ENCODE data around the gene MICA.
"Not testable (repeated sequence)": the region's sequence is repeated elsewhere in the genome, so short reads cannot be mapped to it uniquely, and the experiment has no call there.

The MICA gene

GRCh38 chr6:31403283-31404060 lies at the start of gene MICA:
Gene MICA (plus strand): TSS chr6:31403595. CDS start chr6:31403633, 38 bp downstream.
- peak in 12 of 14 donors; percentile 14 to 86 (median 64) for DNase-seq

DNA sequence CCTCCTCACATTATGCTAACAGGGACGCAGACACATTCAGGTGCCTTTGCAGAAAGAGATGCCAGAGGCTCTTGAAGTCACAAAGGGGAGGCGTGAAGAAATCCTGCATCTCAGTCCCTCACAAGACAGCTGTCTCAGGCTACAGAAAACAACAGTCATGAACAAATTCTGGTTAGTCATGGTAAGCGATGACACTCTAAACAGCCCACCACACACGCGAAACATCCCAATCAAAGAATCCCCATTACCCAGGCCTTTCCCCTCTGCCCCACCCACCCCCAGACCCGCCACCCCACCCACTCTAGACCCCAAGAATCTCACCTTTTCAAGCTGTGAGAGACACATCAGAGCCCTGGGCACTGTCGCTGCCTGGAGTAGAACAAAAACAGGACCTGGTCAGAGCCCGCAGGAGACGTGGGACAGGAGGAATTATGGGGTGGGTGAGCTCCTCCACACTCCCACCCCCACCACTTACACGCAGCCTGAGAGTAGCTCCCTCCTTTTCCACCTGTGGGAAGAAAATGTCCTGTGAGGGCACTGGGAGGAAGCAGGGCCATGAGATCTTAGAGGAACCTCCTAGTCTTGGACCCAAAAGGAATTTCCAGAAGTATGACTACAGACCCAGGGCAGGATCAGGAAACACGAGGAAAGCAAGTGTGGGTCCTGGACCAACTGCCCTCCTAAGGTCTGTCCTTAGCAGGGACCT lies 49.1 kb upstream of the MICA start:
- no peak for DNase-seq

- no peak for DNase-seq
Measured at GRCh38 chr6:31354864-31355582, 48.4 kb upstream of the MICA start.

DNA sequence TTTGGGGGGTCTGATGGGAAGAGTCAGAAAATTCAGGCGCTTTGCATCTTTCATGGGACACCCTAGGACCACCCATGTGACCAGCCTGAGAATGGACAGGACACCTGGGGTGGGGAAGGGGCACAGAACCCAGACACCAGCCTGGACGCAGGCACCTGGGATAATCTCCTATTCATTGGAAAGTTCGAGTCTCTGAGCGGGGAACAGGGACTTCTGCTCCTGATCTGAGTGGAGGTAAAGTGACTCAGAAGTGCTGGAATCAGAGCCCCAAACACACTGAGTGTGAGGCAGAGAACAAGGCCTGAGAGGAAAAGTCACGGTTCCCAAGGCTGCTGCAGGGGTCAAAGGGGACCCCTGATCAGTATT lies 47.8 kb upstream of the MICA start:
- DNase-seq, result no peak

DNA sequence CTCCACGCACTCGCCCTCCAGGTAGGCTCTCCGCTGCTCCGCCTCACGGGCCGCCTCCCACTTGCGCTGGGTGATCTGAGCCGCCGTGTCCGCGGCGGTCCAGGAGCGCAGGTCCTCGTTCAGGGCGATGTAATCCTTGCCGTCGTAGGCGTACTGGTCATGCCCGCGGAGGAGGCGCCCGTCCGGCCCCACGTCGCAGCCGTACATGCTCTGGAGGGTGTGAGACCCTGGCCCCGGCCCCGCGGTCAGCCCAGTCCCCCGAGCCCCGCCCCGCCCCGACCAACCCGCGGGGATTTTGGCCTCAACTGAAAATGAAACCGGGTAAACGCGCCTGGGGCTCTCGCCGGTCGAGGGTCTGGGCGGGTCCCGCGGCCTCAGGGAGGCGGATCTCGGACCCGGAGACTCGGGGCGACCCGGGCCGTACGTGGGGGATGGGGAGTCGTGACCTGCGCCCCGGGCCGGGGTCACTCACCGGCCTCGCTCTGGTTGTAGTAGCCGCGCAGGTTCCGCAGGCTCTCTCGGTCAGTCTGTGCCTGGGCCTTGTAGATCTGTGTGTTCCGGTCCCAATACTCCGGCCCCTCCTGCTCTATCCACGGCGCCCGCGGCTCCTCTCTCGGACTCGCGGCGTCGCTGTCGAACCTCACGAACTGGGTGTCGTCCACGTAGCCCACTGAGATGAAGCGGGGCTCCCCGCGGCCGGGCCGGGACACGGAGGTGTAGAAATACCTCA lies 47.0 kb upstream of the MICA start:
- DNase-seq, result peak in 3 of 14 donors; percentile 3 to 39 (median 29)

GRCh38 chr6:31356946-31357466 lies 46.4 kb upstream of the MICA start, which contains the start of gene HLA-B:
Gene HLA-B (minus strand): TSS chr6:31357179. CDS start chr6:31357158, 21 bp downstream.
- peak; percentile 15 to 84 (median 60) for DNase-seq

DNA sequence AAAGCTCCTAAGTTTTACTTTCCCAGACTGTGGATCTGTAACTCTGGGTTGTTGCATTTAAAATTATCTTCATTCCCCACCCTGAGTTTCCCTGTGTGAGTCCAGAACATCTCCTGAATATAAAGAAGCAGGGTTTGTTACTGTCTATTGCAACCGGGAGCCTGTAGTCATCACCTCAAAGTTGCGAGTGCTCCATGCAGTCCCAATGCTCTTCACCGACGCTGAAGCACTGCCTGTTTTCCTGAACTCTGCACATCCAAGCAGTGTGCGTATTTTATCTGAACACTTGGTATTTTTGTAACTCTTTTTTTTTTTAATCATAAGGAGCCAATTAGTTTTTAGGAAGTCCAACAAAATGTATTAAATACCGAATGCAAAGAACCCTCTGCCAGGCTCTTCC lies 45.5 kb upstream of the MICA start:
- no peak for DNase-seq

- no peak for DNase-seq
Measured at GRCh38 chr6:31358302-31358701, 45.1 kb upstream of the MICA start.

DNA sequence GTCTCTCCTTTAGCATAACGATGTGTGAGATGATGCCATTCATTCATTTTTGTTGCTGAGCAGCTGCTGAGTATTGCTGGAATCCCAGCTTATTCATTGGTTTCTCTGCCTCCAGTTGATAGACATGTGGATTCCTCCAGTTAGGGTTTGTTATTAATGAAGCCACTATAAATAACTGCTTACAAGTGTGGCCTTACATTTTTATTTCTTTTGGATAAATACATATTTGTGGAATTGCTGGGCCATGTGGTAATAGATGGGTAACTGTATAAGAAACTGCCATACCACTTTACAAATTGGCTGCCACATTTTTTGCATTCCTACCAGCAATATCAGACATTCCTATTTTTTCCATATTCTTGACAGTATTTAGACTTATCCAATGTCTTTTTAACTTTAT lies 43.8 kb upstream of the MICA start:
- no peak for DNase-seq

GRCh38 chr6:31362751-31363150 lies 40.6 kb upstream of the MICA start:
- DNase-seq, result peak in 1 of 14 donors; percentile 25

- no peak for DNase-seq
Measured at GRCh38 chr6:31363811-31364210, 39.6 kb upstream of the MICA start.

DNA sequence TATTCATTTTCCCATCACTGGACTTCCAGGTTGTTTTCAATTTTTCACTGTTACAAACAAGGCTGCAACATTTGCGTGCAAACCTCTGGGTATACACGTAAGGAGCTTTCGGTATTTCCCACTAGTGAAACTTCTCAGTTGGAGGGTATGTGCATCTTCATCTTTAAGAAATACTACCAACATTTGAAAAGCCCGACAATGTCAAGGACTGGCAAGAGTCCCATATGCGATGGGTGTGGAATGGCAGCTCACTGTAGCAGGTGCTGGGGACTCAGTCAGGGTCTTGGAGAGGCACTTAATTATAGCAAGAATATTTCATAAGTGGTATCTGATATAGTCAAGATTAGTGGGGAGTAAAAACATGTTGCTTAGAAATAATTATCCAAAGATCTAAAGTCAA lies 37.5 kb upstream of the MICA start:
- DNase-seq, result peak in 1 of 14 donors; percentile 28

DNA sequence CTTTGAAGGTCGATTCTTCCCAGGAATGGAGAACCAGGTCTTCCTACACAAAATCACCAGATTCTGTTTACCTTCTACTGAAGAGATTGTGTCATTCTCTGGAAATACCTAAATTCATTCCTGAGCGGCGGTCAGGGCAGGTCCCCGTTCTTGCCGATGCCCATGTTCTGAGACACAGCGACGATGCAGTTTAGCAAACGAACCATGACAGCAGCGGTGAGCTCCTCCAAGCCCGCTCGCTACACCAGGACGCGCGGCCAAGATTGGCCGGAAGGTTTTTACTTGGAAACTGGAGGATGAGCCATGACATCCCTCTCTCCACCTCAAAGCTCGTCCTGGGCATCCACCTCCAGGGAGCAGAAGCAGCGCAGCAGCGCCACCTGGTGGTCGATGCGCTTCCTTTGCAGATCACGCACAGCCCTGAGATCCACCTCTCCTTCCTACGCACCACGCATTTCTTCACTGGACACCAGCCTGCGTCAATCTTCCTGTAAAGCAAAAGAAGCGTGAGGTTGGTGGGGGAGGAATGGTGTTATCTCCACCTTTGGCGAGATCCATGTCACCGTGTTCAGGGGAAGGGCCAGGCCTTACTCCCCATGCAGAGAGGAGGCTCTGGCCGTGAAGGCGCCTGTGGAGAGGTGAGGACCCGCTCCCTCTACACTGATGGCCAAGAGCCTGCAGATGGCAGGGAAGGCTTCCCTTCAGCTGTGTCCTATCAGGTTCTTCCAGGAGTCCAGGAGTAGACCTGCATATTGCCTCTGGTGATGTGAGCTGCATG lies 36.5 kb upstream of the MICA start:
- DNase-seq, result peak; percentile 39 to 98 (median 77)

DNA sequence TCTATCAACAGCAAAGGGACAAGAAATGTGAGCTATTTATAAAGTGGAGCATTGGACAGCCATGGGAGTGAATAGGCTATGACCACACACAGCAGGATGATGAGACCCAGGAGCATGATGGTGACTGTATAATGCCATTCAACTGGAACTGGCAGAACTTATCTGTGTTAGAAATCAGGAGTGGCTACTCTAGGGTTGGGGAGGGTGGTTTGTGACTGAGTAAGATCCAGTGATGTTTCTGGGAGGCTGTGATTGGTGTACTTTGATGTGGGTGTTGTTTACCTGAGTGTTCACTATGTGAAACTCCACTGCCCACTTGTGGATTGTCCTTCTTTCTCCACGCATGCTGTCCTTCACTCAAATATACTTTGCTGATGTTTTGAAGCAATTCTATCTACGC lies 34.9 kb upstream of the MICA start:
- DNase-seq, result no peak

DNA sequence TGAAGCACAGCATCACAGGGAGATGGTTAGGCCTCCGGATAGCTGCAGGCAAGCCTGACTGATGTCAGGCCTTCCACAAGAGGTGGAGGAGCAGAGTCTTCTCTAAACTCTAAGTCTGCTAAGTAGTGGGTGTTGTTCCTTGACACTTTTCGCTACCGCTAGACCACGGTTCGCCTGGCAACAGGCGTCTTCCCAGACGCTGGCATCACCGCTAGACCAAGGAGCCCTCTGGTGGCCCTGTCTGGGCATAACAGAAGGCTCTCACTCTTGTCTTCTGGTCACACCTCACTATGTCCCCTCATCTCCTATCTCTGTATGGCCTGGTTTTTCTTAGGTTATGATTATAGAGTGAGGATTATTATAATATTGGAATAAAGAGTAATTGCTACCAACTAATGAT lies 29.3 kb upstream of the MICA start:
- not testable (repeated sequence) for DNase-seq

DNA sequence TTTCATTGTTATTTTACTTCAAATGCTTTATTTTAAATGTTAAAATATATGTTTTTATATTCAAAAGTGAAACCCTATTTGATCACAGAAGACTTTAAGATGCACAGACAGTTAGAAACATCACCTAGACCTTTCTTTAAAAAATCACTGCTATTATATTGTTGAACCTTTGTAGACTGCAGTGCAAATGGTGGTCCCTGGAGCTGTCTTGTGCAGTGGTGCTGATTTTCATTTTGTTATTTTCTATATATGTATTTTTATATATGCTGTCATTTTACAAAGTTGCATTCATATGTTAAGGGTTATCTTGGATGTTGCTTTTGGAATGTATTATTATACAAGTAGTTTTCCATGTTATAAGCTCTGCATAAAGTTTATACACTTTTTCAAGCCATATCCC lies 27.7 kb upstream of the MICA start:
- DNase-seq, result no peak

GRCh38 chr6:31377029-31377428 lies 26.4 kb upstream of the MICA start:
- no peak for DNase-seq

DNA sequence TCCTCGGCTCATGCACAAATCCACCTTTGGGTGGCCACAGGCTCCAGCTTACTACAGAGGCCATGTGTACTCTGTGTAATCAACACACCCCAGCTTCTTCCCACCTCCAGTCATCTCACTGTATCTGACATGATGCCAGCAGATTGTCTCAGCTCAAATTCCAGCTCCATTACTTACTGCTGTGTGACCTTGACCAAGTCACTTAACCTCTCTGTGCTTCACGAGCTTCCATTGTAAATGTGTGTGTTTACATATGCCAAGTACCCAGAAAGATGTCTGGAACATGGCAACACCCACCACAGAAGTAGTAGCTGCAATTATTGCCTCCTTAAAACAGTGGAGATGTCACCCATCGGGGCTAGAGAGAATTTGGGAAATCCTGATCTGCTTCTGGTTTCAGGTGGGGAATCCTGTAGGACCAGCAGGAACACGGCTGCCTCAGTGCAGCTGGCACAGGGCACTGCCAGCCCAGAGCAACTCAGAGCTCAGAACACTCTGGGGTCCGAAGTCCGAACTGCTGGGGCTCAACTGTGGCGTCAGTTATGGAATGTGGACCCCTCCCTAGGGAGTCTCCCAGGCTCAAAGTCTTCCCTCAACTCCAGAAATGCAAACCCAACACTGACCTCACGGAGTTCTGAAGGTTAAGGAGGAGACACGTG lies 25.2 kb upstream of the MICA start:
- DNase-seq, result no peak

GRCh38 chr6:31378721-31379103 lies 24.7 kb upstream of the MICA start:
- no peak for DNase-seq

DNA sequence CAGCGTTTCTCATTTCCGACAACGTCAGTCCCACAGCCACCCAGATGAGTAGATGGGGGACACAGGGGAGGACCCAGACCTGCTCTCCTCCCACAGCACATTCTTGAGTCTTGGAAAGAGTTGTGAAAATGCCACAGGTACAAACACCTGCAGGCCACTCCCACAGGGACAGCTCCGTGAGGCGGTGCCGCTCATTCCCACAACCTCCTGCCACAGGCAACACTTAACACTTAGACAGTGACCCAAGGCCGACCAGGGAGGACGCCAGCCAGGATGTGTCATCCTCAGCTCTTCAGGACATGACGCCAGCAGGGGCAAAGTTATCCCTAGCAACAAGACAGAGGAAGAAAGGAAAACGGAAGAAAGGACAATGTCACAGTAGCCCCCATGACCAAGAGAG lies 23.5 kb upstream of the MICA start:
- DNase-seq, result no peak

- DNase-seq, result no peak
Measured at GRCh38 chr6:31381666-31382065, 21.7 kb upstream of the MICA start.
